Right renal pelvis (tissue), 4 donors: ENCODE data around the gene SMOC1. TPM values are rescaled to one million over a fixed set of nuclear protein-coding genes. Genes with fewer than 3 reads are reported as not detected.
"Not testable (repeated sequence)": the region's sequence is repeated elsewhere in the genome, so short reads cannot be mapped to it uniquely, and the experiment has no call there.

Source experiments
- DNase-seq, 4 donors: peaks; one replicate each; pipeline ENCODE4 v3.0.0-alpha.2; 2013; ENCODE audit warnings: low read depth in 4 of 4, low spot score in 3 of 4, missing footprints in 1 of 4
- polyA plus RNA-seq, 4 donors: library from polyadenylated mRNA; unstranded; fragments of 120-200 nt; gene quantifications; one replicate each; pipeline ENCODE4 v1.2.1, GENCODE V29; 2013; ENCODE audit not compliant: insufficient read length in 4 of 4

Gene SMOC1
- polyA plus RNA-seq, 4 donors = 1.8 to 2.7 (median 2.1) TPM

DNA sequence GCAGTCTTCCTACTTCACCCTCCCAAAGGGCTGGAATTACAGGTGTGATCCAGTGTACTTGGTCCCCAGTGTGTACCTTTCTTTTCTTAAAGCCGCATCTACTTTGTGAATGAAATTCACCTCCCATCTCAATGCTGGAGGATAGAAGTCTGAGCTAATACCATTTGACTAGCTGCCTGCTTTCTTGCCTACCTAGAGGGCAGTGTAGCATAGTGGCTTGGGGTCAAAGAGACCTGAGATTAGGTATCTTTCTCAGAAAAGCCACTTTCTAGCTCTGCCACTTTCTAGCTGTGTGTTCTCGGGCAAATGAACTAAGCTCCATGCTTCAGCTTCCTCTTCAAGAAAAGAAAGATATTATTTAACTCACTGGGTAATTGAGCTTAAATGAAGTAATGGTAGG is 16.9 kb downstream of the SMOC1 start:
- no peak for DNase-seq

DNA sequence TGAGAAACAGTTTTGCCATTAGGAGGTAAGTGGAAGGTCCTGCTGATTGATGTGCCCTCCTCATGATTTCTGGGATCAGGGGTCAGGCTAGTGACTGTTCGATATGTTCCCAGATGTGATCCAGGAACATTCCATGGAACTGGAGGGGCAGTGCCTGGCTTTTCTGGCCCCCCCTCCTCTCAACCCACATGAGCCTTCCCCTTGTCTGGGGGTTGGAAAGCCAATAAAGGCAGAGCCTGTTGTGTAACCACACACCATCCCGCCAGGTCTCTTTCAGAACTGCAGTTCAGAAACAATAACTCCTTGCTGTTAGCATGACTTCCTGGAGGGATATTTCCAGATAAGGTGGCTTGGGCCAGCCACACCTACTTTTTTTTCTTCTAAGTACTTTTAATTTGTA is 17.8 kb downstream of the SMOC1 start:
- DNase-seq = no peak

DNA sequence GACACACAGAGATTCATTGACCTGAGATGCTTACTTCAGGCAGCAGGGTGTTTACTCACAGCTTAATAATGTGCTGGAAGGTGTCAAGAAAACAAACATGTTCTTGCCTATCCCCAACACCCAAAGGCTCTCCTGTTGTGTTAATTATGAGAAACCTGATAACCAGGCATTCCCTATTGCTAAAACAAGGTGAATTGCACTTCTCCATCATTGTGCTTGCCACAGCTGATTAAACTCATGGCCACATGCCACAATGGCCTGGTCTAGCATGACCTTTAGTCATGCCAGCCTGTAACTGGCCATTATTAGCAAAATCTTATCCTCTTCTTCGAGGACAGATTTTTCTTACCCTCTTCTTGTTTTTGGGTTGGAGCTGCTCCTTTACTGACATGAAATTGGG is 21.4 kb downstream of the SMOC1 start:
- DNase-seq = no peak

DNA sequence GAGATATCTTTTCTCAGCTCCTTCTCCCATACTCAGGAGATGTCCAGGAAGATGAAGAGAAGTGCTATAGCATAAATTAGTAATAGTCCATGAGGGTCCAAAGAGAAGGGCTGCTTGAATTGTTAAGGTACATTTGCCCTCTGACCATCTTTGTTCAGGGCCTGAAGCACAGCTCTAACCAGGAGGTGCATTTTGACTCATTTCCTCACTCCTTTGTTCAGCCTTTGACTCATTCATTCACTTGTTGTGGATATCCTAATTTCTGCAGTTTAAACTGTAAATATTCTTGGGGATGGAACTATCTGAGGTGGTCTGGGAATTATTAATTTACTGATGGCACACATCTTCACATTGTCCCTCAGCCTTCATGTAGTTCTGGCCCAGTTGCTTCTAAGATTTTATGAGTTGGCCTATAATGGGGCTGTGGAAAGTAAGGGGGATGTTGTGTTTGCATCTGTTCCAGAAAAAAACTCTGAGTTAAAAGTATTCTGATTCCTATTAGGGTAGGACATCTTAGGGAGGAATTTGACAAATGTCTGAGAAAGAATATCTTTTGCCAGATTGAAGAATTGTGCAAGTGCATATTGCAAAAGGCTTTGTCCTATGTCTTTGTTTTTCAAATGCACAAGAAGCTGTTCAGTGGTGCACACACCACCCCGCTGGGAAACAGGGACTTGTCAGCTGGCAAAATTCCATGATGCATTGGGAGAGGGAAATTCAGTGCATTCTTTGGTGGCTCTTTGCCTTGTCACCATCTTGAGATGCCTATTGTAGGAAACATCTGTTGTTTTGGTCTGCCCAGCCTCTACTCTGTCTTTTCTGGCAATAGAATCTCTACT is 22.1 kb downstream of the SMOC1 start:
- DNase-seq = no peak

DNA sequence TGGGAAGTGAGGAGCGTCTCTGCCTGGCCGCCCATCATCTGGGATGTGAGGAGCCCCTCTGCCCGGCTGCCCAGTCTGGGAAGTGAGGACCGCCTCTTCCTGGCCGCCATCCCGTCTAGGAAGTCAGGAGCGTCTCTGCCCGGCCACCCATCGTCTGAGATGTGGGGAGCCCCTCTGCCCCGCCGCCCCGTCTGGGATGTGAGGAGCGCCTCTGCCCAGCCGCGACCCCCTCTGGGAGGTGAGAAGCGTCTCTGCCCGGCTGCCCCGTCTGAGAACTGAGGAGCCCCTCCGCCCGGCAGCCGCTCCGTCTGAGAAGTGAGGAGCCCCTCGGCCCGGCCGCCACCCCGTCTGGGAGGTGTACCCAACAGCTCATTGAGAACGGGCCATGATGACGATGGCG is 23.8 kb downstream of the SMOC1 start:
- DNase-seq = not testable (repeated sequence)

DNA sequence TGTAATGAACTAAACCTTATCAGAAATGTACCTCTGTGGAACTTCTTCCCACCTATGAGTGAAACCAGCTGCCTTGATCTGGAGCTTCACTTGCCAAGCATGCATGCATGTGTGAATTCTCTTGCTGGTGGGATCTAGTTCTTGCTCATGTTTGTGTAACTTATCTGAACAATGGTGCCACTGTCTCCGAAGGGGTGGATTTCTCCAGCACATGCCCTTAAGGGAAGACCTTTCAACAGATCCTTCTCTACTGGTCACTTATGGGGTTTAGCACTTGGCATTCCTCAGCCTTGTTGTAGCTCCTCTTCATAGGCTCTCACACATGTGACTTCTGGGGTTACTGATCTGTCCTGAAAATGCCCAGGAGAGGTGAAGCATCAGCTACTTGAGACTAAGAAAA is 25.0 kb downstream of the SMOC1 start:
- DNase-seq = no peak

DNA sequence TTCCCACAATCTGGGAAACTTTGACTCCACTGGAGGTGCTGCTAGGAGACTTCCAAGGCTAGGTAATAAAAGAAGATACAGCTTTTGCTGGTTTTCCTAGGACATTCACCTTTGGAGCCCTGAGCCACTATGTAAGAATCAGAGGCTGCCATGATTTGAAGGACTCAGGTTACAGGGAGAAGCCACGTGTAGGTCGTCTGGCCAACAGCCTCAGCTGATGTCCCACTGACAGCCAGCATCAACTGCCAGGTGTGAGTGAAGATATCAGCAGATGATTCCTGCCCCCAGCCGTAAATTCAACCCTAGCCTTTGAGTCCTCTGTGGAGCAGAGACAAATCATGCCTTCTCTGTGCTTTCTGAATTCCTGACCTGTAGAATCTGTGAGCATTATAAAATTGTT is 27.0 kb downstream of the SMOC1 start:
- no peak for DNase-seq

DNA sequence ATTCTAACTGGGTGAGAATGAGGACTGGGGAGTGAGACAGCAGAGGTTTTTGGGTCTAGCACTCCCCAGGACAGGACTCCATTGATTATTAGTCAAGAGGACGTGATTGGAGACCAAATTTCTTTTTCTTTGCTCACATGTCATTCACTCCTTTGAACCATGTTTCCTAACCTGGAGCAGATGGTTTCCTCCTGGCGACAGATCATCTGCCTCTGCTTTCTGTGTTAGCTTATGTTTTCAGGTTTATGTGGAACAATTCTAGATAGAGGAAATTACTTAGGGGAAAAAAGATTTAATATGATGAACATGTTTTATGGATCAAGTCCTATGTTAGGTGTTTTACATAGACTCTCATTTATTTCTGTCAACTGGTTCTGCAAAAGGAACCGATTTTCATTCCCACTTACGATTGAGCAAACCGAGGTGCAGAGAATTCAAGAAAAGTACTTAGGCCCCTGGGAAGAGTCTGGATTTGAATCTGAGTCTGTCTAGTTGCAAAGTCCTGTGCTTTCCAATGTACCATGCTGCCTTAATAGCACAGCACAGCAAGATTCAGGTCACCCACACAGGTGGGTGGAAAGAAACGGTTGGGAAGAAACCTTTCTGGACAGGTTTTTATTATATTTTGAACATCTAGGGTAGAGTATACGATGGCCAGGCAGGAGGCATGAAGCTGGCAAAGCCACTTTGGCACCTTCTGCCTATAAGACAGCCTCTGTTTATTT is 30.8 kb downstream of the SMOC1 start:
- DNase-seq = no peak

DNA sequence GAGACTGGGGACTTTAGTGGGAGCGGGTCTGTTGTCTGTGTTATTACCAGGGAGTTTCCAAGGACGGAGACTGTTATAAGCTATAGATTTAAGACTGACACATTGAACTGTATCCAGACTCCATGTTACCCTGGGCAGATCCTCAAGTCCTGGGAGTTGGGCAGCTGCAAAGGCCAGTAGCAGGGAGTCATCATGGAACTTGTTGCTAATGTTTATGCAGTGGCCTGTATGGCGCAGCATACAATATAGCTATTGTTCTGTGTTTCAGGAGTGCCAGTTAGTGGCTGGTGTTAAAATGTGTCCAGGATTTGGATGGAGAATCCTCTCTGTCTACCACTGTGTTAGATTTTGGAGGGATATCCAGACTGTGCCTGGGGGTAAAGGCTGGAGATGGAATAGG is 31.7 kb downstream of the SMOC1 start:
- DNase-seq = no peak

DNA sequence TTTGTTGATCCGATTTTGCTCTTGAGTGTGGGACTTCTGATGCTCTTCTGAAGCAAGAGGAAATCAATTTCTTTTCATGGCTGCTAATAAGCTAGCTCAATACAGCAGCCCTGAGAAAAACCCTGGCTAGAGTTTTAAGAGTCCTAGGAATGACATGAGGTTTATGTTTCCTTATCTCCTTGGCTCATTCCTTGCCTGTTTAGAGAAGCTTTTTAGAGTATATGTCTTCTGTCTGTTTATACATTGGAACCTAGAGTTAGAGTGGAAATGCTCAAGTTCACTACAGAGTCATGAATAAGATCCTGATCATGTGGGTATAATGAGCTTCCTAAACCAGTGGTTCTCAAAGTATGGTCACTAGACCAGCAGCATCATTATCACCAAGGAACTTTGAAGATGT is 34.5 kb downstream of the SMOC1 start:
- DNase-seq = no peak

DNA sequence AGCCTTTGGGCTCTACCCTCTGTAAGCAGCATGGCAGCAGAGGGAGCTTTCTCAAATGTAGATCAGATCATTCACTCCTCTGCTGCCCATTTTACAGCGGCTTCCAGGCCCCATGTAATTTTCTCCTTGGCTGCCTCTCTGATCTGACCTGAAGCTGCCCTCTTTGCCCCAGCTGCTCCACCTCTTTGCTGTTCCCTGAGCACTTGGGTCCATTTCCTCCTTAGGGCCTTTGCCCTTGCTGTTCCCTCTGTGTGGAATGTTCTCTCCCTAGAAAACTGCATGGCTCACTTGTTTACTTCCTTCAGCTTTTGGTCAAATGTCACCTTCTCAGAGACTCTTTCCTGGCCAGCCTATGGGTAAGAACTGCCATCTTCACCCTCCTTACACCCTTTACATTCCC is 37.2 kb downstream of the SMOC1 start:
- no peak for DNase-seq

DNA sequence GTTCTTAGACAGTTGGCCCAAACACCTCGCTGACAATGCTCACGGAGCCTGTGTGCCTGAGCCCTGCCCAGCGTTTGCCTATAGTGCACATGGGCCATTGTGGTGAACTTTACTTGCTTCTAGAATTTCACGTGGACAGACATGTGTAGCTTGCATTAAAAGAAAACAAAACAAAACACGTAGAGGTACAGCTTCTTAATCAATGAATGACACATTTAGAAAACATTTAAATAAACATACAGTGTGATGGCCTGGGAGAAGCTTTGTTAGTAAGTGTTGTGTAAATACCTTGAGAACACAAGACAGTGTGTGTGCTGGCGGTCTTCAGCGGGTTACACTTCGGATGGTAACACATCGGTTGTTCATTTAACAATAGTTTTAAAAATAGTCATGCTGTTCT is 38.1 kb downstream of the SMOC1 start:
- DNase-seq = no peak

DNA sequence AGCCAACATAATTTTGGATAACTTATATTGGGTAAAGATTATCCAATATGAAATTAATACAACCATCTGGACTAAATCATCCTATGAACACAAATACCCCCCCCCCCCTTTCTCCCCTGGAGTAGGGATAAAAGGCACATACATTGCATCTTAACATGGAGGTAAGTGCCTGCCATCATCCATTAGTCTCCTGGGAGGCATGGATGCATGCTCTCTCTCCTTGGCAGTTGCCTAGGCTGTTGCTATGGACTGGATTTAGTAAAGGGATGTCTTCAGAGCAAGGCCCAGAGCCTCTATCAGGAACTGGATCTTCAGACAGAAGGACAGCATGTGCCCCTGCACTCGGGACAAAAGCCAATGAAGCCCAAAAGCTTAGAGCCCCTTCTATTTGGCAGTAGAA is 40.6 kb downstream of the SMOC1 start:
- DNase-seq = no peak

DNA sequence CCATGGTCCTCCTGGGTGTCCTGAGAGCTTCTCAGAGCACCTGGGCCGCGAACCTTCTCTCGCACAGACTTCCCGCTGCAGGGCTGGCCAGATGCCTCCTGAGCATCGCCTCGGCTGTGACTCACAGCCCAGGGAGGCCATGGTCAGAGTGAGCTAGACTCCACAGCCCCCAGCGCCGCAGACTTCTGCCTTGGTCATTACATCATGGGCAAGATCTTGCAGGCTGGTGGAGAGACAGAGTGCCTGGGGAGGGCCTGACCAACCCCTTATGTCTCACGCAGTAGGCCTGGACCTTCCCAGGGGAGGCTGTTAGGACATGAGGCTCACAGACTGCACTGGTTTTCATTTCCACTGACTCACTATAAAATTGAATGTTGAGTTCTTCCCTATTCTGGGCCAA is 41.8 kb downstream of the SMOC1 start:
- no peak for DNase-seq

DNA sequence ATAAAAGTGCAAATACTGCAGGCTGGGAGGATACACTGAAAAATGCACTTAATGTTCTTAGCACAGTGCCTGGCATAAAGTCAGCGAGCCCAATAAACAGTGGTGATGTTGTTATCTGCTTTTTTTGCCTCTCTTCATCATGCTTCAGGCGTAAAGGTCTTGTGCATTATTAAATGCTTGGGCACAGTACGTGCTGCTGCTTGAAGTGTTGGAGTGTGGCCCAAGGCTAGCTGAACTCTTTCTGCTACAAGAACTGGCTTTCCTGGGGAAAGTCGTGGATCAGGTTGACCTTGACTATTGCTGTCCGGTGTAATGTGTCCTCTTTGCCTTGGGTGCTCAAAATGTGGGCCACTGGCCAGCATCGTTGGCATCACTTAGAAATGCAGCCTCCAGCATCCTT is 43.0 kb downstream of the SMOC1 start:
- no peak for DNase-seq

DNA sequence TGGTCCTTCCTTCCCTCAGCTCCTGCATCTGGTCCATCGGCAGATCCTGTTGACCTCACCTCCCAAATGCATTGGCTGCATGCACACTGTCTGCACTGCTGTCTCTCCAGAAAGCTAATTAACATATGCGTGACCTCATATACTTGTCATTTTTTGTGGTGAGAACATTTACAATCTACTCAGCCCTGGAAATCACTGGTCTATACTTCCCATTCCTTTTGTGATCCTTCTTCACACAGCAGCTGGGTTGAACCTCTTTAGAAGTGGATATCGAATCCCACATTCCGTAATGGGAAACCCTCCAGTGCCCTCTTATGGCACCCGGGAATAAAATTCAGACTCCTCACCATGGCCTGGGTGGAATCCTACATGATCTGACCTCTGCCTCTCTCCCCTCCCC is 45.0 kb downstream of the SMOC1 start:
- no peak for DNase-seq

DNA sequence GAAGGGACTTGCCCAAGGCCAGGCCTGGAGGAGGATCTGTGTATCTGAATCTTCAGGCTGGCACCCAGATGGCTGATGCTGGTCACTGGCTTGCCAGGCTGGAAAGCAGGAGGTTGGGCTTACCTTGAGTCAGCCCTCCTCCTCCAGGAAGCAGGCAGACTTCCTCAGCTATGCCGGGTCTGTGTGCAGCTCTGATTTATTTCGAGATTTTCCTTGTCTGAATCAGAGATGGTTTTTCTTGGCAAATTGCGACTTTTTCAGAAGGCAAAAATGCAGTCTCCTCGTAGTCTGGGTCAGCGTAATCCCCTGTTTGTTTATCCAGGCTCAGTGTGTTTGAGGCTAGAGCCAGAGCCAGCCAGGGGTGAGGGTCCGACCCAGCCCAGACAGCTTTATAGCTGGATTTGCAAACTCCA is 48.9 kb downstream of the SMOC1 start:
- DNase-seq = peak in 2 of 4 donors; percentile 7 to 22

DNA sequence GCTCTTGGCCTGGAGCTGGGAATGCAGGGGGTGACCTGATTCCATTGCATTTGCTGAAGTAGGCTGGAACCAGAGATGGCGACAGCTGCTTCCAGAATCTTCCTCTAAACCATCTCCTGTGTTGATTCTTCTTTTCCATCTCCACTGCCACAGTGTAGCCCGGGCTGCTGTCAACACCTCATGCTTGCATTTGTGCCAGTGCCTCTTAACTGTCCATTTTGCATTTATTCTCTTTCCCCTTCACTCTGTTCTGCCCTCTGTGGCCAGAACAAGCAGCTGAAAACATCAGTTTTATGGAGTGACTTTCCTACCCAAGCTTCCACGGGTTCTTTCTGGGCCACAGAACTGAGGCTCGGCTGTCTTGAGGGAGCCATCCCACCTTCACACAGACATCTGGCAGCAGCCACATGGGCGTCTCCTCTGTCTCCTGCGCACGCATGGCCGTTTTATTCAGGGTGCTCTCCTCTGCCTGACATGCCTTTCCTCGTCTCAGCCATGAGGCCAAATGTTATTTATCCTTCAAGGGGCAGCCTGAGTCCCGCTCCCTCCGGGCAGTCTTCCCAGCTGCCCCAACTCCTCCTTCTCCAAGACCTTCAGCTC is 51.7 kb downstream of the SMOC1 start:
- DNase-seq = no peak

DNA sequence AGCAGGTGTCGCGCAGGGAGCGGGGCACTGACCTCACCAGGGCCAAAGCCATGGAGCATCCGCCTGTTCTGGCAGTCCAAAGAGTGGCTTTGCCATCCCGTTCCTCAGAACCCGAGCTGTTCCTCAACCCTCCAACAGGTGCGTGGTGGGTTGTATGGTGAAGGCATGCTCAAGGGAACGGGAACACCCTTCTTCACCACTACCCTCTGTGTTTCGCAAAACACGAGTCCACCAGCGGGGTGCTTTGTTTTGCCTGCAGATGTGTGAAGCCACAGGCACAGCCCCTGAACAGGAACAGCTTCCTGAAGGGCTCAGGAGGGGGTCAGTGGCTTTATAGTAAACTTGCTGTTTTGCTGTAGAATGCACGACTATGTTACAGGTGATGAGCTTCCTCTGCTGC is 52.7 kb downstream of the SMOC1 start:
- DNase-seq = no peak

DNA sequence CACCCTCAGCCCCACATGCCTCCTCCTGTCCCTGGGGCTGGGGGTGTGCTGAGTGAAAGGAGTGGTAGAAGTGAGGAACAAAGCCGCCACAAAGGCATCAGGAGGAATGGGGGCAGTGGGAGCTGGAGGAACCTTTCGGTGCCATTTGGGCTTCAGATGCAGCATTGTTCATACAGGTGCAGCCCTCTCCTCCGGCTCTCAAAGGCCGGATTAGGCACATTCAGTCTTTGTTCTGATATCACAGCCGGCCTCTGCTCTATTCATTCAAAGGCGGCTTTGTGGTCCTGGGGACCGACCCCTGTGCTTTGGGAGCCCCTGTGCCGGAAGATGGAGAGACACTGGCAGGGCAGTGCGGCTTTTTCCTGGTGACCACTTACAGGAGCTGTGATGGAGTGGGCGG is 53.2 kb downstream of the SMOC1 start:
- DNase-seq = no peak

DNA sequence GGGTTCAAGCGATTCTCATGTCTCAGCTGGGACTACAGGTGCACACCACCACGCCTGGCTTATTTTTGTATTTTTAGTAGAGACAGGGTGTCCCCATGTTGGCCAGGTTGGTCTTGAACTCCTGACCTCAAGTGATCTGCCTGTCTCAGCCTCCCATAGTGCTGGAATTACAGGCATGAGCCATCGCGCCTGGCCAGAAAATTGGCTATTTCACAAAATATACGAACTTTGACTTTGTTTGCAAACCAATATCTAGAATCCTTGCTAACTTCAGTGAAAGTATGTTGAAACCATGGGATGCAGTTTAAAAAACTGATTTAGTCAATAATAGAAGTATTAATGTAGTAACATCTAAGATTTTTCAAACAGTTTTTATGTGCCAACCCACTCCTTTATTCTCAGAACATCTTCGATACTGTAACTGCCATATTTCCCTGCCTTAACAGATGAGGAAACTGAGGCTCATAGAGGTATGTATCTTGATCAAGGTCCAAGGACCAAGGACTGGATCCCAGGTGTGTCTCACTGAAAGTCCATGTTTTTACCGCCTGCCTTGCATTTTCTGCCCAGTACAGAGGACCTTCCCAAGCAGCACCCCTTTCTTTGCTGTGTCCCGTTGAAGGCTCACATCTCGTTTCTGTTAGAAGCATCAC is 54.5 kb downstream of the SMOC1 start:
- no peak for DNase-seq
